ENCODE data around the gene MALT1. TPM values are rescaled to one million over a fixed set of nuclear protein-coding genes. Genes with fewer than 3 reads are reported as not detected.
A peak's percentile ranks its signal among the peaks of the same experiment; 100 is the strongest.

MALT1 gene
- total RNA-seq, 2 donors from 2014 or later: 41.1 to 51.6 TPM

DNA sequence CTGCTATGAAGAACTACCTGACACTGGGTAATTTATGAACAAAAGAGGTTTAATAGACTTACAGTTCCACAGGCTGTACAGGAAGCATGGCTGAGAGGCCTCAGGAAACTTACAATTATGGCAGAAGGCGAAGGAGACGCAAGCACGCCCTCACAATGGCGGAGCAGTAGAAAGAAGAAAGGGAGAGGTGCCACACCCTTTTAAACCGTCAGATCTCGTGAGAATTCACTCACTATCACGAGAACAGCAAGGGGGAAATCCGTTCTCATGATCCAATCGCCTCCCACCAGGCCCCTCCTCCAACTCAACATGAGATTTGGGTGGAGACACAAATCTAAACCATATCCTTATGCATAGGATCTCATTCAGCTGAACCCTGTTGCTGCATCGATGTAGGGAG lies 108.8 kb downstream of the MALT1 start:
- Histone ChIP-seq H3K27ac (peak overlapping the region; percentile 86 to 95), H3K4me1 (replicated peaks) (peaks cover 15% of the 10 kb centered on the region), H3K27me3 (replicated peaks; ENCODE audit: insufficient read depth) (no peaks in the 10 kb centered on the region), H3K9me3 (no peaks in the 10 kb centered on the region), H3K36me3 (no peaks in the 10 kb centered on the region), H3K4me3 (peak overlapping the region in 1 of 2 donors; percentile 25)
- intact Hi-C loops (cut with DNase I): loop anchor here (5.0 to 10.0 kb wide), 2 partner anchors 82 to 185 kb away; partner anchors contain the start of gene ZNF532
- TF ChIP-seq CTCF (IDR thresholded peaks at IDR 0.05) (no peak), POLR2AphosphoS5 (IDR thresholded peaks at IDR 0.05) (peak; percentile 24), POLR2A (IDR thresholded peaks at IDR 0.05) (no peak)
- 85% methylated on average over 10 of the region's 10 CpGs for WGBS
- no peak for DNase-seq (ENCODE audit: low spot score)

- intact Hi-C loops (cut with DNase I): loop anchor here (1.0 to 10.0 kb wide), 3 partner anchors 81 to 287 kb away; partner anchors contain the start of gene ZNF532
- WGBS: 16% methylated on average over 10 of the region's 10 CpGs
- Histone ChIP-seq H3K27me3 (replicated peaks; ENCODE audit: insufficient read depth) (no peaks in the 10 kb centered on the region), H3K4me3 (no peak overlapping the region), H3K4me1 (replicated peaks) (peaks cover 16% of the 10 kb centered on the region), H3K27ac (peak overlapping the region; percentile 86 to 95), H3K36me3 (no peaks in the 10 kb centered on the region), H3K9me3 (no peaks in the 10 kb centered on the region)
- DNase-seq (ENCODE audit: low spot score): peak; percentile 90
- TF ChIP-seq CTCF (IDR thresholded peaks at IDR 0.05) (peak; percentile 92 to 99 (median 98)), POLR2AphosphoS5 (IDR thresholded peaks at IDR 0.05) (peak; percentile 80), POLR2A (IDR thresholded peaks at IDR 0.05) (no peak)
Observed at GRCh38 chr18:58781627-58782194, 110.4 kb downstream of the MALT1 start.

GRCh38 chr18:58784601-58785137 lies 113.4 kb downstream of the MALT1 start:
- no peaks in the 10 kb centered on the region for H3K36me3 ChIP-seq
- TF ChIP-seq CTCF (IDR thresholded peaks at IDR 0.05): no peak
- no peak for TF ChIP-seq POLR2A (IDR thresholded peaks at IDR 0.05)
- no peak for TF ChIP-seq POLR2AphosphoS5 (IDR thresholded peaks at IDR 0.05)
- intact Hi-C loops (cut with DNase I): loop anchor here (2.0 to 10.0 kb wide), 3 partner anchors 78 to 272 kb away; partner anchors contain the start of gene ZNF532
- WGBS: 74% methylated on average over 15 of the region's 15 CpGs
- peak overlapping the region; percentile 86 to 95 for H3K27ac ChIP-seq
- H3K4me3 ChIP-seq: no peak overlapping the region
- H3K27me3 ChIP-seq (replicated peaks; ENCODE audit: insufficient read depth): no peaks in the 10 kb centered on the region
- H3K9me3 ChIP-seq: no peaks in the 10 kb centered on the region
- no peak for DNase-seq (ENCODE audit: low spot score)
- peaks cover 25% of the 10 kb centered on the region for H3K4me1 ChIP-seq (replicated peaks)

- peak; percentile 90 for TF ChIP-seq POLR2AphosphoS5 (IDR thresholded peaks at IDR 0.05)
- no peak for TF ChIP-seq POLR2A (IDR thresholded peaks at IDR 0.05)
- TF ChIP-seq CTCF (IDR thresholded peaks at IDR 0.05): peak in 2 of 4 experiments; percentile 20 to 21
- Histone ChIP-seq H3K27ac (peak overlapping the region; percentile 86 to 95), H3K27me3 (replicated peaks; ENCODE audit: insufficient read depth) (no peaks in the 10 kb centered on the region), H3K4me3 (no peak overlapping the region), H3K36me3 (no peaks in the 10 kb centered on the region), H3K4me1 (replicated peaks) (peaks cover 30% of the 10 kb centered on the region), H3K9me3 (no peaks in the 10 kb centered on the region)
- 37% methylated on average over 13 of the region's 13 CpGs for WGBS
- peak; percentile 92 for DNase-seq (ENCODE audit: low spot score)
- intact Hi-C loops (cut with DNase I): loop anchor here (2.0 to 10.0 kb wide), 2 partner anchors 180 to 272 kb away; no protein-coding TSS in a partner anchor
Observed at GRCh38 chr18:58785171-58785805, 114.0 kb downstream of the MALT1 start.
